ENCODE data around the gene CEACAM7.
"Not testable (repeated sequence)": the region's sequence is repeated elsewhere in the genome, so short reads cannot be mapped to it uniquely, and the experiment has no call there.

Gene CEACAM7
- total RNA-seq = 0 reads per million in 4 donors

- no peak for DNase-seq
Observed at GRCh38 chr19:41688098-41688497, at the start of gene CEACAM7. TSS of gene CEACAM7 (minus strand) at chr19:41688270. CDS start at chr19:41688165, 105 bp downstream.

GRCh38 chr19:41735071-41735600 is 47.1 kb upstream of the CEACAM7 start:
- no peak for DNase-seq

GRCh38 chr19:41734585-41734984 is 46.5 kb upstream of the CEACAM7 start:
- no peak for DNase-seq

- DNase-seq = no peak
Observed at GRCh38 chr19:41734156-41734555, 46.1 kb upstream of the CEACAM7 start.

GRCh38 chr19:41726493-41726892 is 38.4 kb upstream of the CEACAM7 start:
- no peak for DNase-seq

GRCh38 chr19:41720103-41720502 is 32.0 kb upstream of the CEACAM7 start:
- no peak for DNase-seq

- DNase-seq = no peak
Observed at GRCh38 chr19:41718761-41719160, 30.7 kb upstream of the CEACAM7 start.

- no peak for DNase-seq
Observed at GRCh38 chr19:41714598-41714997, 26.5 kb upstream of the CEACAM7 start.

- no peak for DNase-seq
Observed at GRCh38 chr19:41711376-41712261, 23.5 kb upstream of the CEACAM7 start.

GRCh38 chr19:41709951-41710645 is 22.0 kb upstream of the CEACAM7 start:
- DNase-seq = no peak

GRCh38 chr19:41709516-41709915 is 21.4 kb upstream of the CEACAM7 start:
- DNase-seq = not testable (repeated sequence)

GRCh38 chr19:41708481-41708880 is 20.4 kb upstream of the CEACAM7 start, which contains the start of gene CEACAM5:
TSS of gene CEACAM5 (plus strand) at chr19:41708626. CDS start at chr19:41708732, 106 bp downstream.
- DNase-seq = no peak

- no peak for DNase-seq
Observed at GRCh38 chr19:41707871-41708371, 19.9 kb upstream of the CEACAM7 start.

GRCh38 chr19:41707502-41707812 is 19.4 kb upstream of the CEACAM7 start:
- no peak for DNase-seq

- DNase-seq = peak; percentile 24 to 69 (median 54)
Observed at GRCh38 chr19:41706741-41707501, 18.9 kb upstream of the CEACAM7 start.

GRCh38 chr19:41705393-41706174 is 17.5 kb upstream of the CEACAM7 start:
- DNase-seq = peak in 1 of 5 donors; percentile 29

GRCh38 chr19:41703602-41704293 is 15.7 kb upstream of the CEACAM7 start:
- DNase-seq = no peak

- DNase-seq = no peak
Observed at GRCh38 chr19:41702171-41702651, 14.1 kb upstream of the CEACAM7 start.

- no peak for DNase-seq
Observed at GRCh38 chr19:41701401-41702075, 13.5 kb upstream of the CEACAM7 start.
